ENCODE measurements around the gene TRMT11. TPM values are rescaled to one million over a fixed set of nuclear protein-coding genes. Genes with fewer than 3 reads are reported as not detected.

The TRMT11 gene
- total and polyA plus RNA-seq, 10 of the 15 experiments (the other 5 are each of a cell fraction or from before 2014, with no cell fraction given) = 34.0 to 81.1 (median 43.7) TPM

DNA sequence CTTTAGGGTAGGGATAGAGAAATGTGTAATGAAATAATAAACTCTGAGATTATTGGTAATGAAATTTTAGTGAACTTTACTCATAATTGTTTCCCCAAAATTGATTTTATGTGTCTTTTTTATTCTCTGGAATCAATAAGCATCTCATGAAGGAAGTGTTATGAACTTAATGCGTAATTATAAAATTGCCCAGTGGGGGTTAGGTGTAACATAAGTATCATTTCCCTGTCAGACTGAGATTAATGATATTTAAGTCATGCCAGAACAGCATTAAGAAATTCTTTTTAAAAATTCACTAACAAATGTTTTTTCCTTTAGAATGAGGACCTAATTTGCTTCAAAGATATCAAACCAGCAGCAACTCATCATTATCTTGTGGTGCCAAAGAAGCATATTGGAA is 19.8 kb upstream of the TRMT11 start:
- Histone ChIP-seq H3K4me3 (no peak overlapping the region), H3K36me3 (ENCODE audit: control insufficient read depth in 2 of 2, insufficient read depth in 2 of 2, low read length in 1 of 2) (no peaks in the 10 kb centered on the region; a peak in 2 of 4 replicates), H3K9me3 (replicated peaks; ENCODE audit: control insufficient read depth, insufficient read depth, low read length) (no peaks in the 10 kb centered on the region), H3K4me1 (ENCODE audit: control insufficient read depth, insufficient read depth, low read length) (no peaks in the 10 kb centered on the region), H3K27ac (ENCODE audit: control insufficient read depth, insufficient read depth) (no peak overlapping the region), H2AFZ (ENCODE audit: control insufficient read depth, low read depth, low read length) (no peak overlapping the region), H4K20me1 (ENCODE audit: control insufficient read depth, insufficient read depth) (no peaks in the 10 kb centered on the region), H3K27me3 (replicated peaks in 1 of 2; ENCODE audit: control insufficient read depth in 2 of 2, insufficient read depth in 2 of 2, low read length in 1 of 2) (no peaks in the 10 kb centered on the region), H3K79me2 (ENCODE audit: control insufficient read depth, insufficient read depth, low read length) (no peaks in the 10 kb centered on the region), H3K9ac (ENCODE audit: control insufficient read depth, insufficient read depth, low read length) (no peak overlapping the region), H3K4me2 (ENCODE audit: control insufficient read depth, insufficient read depth) (no peak overlapping the region)
- intact Hi-C loops (cut with micrococcal nuclease; ENCODE audit: unreplicated experiment) (no loop called here), in situ Hi-C loops (cut with MboI) (no loop called here)
- CTCF ChIA-PET = interaction anchor here (1.1 to 12.1 kb wide), 5 partner anchors 7 to 28 kb away, joined by 3 to 183 read pairs (median 13); partner anchors contain the start of gene HINT3
- no peak for ATAC-seq
- TF ChIP-seq, protein P1, sequence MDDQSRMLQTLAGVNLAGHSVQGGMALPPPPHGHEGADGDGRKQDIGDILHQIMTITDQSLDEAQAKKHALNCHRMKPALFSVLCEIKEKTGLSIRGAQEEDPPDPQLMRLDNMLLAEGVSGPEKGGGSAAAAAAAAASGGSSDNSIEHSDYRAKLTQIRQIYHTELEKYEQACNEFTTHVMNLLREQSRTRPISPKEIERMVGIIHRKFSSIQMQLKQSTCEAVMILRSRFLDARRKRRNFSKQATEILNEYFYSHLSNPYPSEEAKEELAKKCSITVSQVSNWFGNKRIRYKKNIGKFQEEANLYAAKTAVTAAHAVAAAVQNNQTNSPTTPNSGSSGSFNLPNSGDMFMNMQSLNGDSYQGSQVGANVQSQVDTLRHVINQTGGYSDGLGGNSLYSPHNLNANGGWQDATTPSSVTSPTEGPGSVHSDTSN (IDR thresholded peaks at IDR 0.05; ENCODE audit: insufficient replicate concordance, low read depth, low read length) = no peak
- TF ChIP-seq CBFB (IDR thresholded peaks at IDR 0.05; ENCODE audit: low read depth) (no peak), ZNF24 (IDR thresholded peaks at IDR 0.05) (no peak)
- no peak for DNase-seq (ENCODE audit: low read depth, low spot score)
- no peak for FAIRE-seq
- WGBS (ENCODE audit: insufficient coverage, insufficient replicate concordance, low lambda C conversion rate, missing lambda C conversion rate) = 100% methylated on average over 1 of the region's 1 CpG
- POLR2A ChIA-PET = no interaction called here
- SMC1A ChIA-PET (ENCODE audit: uncharacterized antibody, unreplicated experiment) = no interaction called here
- RAD21 ChIA-PET (ENCODE audit: unreplicated experiment) = no interaction called here
- no TSS peak for BruUV-seq (replicated peaks)

DNA sequence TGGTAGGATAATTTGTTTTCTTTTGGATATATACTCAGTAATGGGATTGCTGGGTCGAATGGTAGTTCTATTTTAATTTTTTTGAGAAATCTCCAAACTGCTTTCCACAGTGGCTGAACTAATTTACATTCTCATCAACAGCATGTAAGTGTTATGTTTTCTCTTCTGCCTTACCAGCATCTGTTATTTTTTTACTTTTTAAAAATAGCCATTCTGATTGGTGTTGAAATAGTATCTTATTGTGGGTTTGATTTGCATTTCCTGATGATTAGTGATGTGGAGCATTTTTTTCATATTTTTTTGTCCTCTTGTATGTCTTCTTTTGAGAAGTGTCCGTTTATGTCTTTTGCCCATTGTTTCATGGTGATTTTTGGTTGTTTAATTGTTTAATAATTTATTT is 17.8 kb upstream of the TRMT11 start:
- CTCF ChIA-PET = interaction anchor here (1.6 to 4.9 kb wide), 3 partner anchors 11 to 187 kb away, joined by 3 to 34 read pairs (median 13); partner anchors contain the start of gene HINT3
- no peaks in the 10 kb centered on the region for H3K27me3 ChIP-seq (replicated peaks in 1 of 2; ENCODE audit: control insufficient read depth in 2 of 2, insufficient read depth in 2 of 2, low read length in 1 of 2)
- H3K79me2 ChIP-seq (ENCODE audit: control insufficient read depth, insufficient read depth, low read length) = no peaks in the 10 kb centered on the region
- DNase-seq (ENCODE audit: low read depth, low spot score) (no peak), ATAC-seq (no peak), FAIRE-seq (no peak)
- H4K20me1 ChIP-seq (ENCODE audit: control insufficient read depth, insufficient read depth) = no peaks in the 10 kb centered on the region
- WGBS (ENCODE audit: insufficient coverage, insufficient replicate concordance, low lambda C conversion rate, missing lambda C conversion rate) = 3% methylated on average over 2 of the region's 2 CpGs
- no peaks in the 10 kb centered on the region for H3K4me1 ChIP-seq (ENCODE audit: control insufficient read depth, insufficient read depth, low read length)
- no peaks in the 10 kb centered on the region for H3K9me3 ChIP-seq (replicated peaks; ENCODE audit: control insufficient read depth, insufficient read depth, low read length)
- RAD21 ChIA-PET (ENCODE audit: unreplicated experiment) = no interaction called here
- BruUV-seq (replicated peaks) = no TSS peak
- no peak overlapping the region for H2AFZ ChIP-seq (ENCODE audit: control insufficient read depth, low read depth, low read length)
- H3K27ac ChIP-seq (ENCODE audit: control insufficient read depth, insufficient read depth) = no peak overlapping the region
- H3K9ac ChIP-seq (ENCODE audit: control insufficient read depth, insufficient read depth, low read length) = no peak overlapping the region
- no peak overlapping the region for H3K4me2 ChIP-seq (ENCODE audit: control insufficient read depth, insufficient read depth)
- POLR2A ChIA-PET = no interaction called here
- SMC1A ChIA-PET (ENCODE audit: uncharacterized antibody, unreplicated experiment) = interaction anchor here (1.2 to 3.5 kb wide), 2 partner anchors 13 to 187 kb away, joined by 5 to 19 read pairs; partner anchors contain the start of gene HINT3
- intact Hi-C loops (cut with micrococcal nuclease; ENCODE audit: unreplicated experiment) = no loop called here
- H3K36me3 ChIP-seq (ENCODE audit: control insufficient read depth in 2 of 2, insufficient read depth in 2 of 2, low read length in 1 of 2) = no peaks in the 10 kb centered on the region; a peak in 2 of 4 replicates
- H3K4me3 ChIP-seq = no peak overlapping the region
- in situ Hi-C loops (cut with MboI) = no loop called here
- TF ChIP-seq HDAC6 (IDR thresholded peaks at IDR 0.05; ENCODE audit: unreplicated experiment) (no peak), FOS (IDR thresholded peaks at IDR 0.05; ENCODE audit: borderline replicate concordance, extremely low read depth, insufficient read length) (no peak), BCL11A (IDR thresholded peaks at IDR 0.05; ENCODE audit: low read depth, low read length) (no peak), ASH2L (IDR thresholded peaks at IDR 0.05; ENCODE audit: borderline replicate concordance, low read depth) (no peak), KDM1A (IDR thresholded peaks at IDR 0.05; ENCODE audit: borderline replicate concordance) (no peak), ZNF384 (IDR thresholded peaks at IDR 0.05; ENCODE audit: borderline replicate concordance, low read depth, low read length) (no peak)
- TF ChIP-seq, protein P2, sequence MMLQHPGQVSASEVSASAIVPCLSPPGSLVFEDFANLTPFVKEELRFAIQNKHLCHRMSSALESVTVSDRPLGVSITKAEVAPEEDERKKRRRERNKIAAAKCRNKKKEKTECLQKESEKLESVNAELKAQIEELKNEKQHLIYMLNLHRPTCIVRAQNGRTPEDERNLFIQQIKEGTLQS (IDR thresholded peaks at IDR 0.05; ENCODE audit: borderline replicate concordance, extremely low read depth, low read depth, low read length) = no peak
- TF ChIP-seq, protein P3, sequence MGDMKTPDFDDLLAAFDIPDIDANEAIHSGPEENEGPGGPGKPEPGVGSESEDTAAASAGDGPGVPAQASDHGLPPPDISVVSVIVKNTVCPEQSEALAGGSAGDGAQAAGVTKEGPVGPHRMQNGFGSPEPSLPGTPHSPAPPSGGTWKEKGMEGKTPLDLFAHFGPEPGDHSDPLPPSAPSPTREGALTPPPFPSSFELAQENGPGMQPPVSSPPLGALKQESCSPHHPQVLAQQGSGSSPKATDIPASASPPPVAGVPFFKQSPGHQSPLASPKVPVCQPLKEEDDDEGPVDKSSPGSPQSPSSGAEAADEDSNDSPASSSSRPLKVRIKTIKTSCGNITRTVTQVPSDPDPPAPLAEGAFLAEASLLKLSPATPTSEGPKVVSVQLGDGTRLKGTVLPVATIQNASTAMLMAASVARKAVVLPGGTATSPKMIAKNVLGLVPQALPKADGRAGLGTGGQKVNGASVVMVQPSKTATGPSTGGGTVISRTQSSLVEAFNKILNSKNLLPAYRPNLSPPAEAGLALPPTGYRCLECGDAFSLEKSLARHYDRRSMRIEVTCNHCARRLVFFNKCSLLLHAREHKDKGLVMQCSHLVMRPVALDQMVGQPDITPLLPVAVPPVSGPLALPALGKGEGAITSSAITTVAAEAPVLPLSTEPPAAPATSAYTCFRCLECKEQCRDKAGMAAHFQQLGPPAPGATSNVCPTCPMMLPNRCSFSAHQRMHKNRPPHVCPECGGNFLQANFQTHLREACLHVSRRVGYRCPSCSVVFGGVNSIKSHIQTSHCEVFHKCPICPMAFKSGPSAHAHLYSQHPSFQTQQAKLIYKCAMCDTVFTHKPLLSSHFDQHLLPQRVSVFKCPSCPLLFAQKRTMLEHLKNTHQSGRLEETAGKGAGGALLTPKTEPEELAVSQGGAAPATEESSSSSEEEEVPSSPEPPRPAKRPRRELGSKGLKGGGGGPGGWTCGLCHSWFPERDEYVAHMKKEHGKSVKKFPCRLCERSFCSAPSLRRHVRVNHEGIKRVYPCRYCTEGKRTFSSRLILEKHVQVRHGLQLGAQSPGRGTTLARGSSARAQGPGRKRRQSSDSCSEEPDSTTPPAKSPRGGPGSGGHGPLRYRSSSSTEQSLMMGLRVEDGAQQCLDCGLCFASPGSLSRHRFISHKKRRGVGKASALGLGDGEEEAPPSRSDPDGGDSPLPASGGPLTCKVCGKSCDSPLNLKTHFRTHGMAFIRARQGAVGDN (IDR thresholded peaks at IDR 0.05) = no peak
